NCI-H345 treated with DMSO at 0.1 percent for 48 hours (cell line): ENCODE measurements around the gene NEK4.

Experiments
- DNase-seq: peaks from one replicate; lab custom pipeline; 2025; ENCODE audit not compliant: unreplicated experiment; lab: John Stamatoyannopoulos, UW

Gene NEK4

DNA sequence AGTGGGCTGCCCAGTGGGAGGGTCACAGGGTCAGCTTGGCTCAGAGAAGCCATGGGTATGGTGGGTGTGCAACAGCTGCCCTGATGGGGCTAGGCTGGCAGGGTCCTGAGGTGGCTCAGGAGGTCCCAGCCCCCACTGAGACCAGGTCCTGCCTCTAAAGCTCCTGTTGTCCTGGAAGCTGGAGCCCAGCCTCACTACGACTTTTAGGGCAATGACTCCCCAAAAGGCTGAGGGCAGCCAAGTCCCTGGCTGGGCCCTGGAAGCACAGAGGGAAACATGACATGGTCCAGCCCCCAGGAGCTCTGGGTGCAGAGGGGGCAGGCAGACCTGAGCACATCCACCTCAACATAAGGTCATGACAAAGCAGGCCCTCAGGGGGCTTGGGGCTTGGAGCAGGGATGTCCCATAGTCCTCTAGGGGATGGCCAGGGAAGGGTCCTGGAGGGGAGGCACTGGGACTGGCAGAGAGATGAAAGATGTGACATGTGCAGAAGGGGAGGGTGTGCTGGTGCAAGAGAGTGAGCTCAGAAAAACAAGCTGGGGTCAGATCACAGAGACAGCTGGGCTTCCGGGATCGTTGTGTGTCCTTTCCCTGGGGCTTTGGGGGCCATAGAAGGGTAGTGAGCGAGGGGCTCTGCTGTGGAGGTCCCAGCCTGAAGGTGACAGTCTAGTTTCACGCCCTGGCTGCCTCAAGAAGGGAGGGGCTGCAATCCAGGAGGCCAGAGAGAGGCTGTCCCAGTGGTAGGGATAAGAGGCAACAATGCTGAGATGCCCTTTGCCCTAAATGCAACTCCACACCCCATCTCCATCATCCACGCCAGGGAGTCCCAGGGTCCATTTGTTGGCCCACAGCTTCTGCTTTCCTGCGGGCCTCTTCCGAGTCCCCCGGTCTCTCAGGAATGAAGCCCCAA is 23.2 kb upstream of the NEK4 start:
- no peak for DNase-seq

DNA sequence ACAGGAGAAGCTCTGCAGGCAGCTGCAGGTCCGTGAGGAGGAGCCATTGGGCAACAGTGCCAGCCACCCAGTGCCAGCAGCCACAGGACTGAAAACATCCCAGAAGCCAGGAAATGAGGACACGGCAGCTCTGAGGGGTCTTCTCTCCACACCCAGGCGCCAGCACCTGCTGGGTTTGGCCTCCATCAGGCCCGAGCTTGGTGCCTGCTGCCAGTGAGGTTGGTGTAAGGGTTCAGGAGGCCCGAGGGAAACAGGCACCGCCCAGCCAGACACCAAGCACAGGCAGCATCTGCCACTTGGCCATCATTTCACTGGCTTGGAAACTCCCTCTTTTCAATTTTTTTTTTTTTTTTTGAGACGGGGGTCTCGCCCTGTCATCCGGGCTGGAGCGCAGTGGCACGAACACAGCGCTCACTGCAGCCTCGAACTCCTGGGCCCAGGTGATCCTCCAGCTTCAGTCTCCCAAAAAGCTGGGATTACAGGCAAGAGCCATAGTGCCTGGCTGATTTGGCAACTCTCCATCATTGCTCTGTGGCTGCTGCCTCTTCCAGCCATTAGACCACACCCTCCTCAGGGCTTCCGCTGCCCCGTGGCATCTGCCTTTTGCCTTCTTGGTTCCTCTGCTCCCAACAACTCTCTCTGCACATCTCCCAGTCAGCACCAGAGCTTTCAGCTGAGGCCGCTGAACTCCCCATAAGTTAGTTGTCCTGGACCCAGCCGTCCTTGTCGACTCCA is 22.4 kb upstream of the NEK4 start:
- no peak for DNase-seq

DNA sequence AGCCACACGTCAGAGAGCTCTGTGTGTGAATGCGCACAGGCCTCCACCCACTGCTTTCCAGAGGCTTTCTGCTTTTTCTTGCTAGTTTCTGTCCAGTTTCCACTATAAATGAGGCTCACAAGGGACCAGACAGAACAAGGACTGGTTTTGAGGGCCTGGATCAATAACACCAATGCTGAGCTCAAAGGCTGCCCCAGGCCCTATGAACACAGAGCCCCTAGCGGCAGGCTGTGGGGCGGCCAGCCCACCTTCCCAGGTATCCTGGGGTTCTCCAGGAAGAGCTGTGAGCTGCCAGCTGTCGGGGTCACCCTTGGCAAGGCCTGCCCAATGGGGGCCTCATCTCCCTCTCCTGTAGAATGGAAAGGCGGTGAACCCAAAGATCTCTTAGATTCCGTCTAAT is 21.7 kb upstream of the NEK4 start:
- DNase-seq: no peak

DNA sequence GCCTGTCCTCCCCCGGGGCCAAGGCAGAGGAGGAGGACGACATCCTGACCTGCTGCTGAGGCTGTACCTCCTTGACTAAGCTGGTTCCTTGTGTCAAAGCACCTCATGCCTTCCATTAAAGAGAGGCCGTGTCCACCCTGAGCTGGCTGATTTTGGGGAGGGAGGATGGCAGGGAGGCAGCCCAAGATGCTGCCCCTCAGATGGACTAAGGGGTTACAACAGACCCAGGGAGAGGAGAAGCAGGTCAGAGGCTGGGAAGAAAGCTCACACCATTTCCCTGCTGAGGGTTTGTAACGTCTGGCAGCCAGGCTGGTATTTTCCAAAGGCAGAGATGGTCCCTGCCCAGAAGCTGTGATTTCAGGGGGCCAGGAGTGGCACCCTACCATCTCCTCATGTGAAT is 21.2 kb upstream of the NEK4 start:
- no peak for DNase-seq

DNA sequence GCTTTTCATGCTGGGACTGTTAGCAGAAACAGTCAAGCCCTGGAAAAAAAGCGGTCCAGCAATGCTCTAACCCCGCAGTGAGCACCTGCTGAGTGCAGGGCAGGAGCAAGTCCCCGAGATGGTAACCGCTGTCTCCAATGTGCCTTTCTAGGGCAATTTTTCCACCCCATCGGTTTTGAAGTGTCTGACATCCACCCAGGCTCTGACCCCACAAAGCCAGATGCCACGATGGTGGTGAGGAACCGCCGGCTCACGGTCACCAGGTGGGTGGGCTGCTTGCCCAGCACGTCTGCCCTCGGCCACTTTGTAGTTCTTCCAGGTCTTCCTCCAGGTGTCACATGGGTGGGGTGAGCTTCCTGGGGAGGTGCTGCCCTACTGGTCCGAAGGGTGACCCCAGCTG is 20.6 kb upstream of the NEK4 start:
- DNase-seq: no peak

DNA sequence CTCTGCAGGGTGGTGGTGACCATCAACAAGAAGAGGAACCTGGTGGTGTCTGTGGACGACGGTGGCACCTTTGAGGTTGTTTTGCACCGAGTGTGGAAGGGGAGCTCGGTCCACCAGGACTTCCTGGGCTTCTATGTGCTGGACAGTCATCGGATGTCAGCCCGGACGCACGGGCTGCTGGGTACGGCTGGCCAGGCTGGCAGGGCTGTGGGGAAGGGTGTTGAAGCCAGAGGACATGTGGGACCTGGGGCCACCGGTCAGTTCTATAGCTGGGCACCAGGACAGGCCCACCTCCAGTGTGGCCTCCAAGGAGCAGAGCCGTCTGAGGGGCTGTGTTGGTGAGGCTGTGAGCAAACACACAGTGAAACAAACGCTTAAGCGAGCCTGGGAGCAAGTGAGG is 20.0 kb upstream of the NEK4 start:
- no peak for DNase-seq

DNA sequence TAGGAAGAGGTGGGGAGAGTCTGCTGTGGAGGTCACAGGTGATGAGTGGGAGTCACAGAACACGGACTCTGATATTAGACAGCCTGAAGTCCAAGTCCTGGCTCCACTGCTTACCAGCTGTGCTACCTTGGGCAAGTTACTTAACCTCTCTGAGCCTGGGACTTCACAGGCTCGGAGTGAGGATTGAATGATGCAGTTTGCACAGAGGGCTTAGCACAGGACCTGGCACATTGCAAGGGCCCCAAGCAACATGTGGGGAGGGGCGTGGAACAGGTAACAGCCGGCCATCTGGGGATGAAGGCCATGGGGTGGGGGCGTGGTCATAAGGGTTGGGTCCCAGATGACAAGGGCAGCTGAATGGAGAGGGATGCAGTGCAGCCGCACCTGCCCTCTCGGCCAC is 19.6 kb upstream of the NEK4 start:
- DNase-seq: no peak

DNA sequence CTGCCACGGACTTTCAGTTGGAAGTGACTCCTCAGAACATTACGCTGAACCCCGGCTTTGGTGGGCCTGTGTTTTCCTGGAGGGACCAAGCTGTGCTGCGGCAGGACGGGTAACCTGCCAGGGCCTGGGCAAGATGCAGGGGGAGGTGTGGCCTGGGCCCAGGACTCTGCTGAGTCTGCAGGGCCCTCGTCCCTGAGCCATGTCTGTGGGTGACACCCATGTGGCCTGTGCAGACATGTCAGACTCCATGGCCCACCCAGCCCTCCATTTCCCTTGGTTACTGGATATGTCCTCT is 19.0 kb upstream of the NEK4 start:
- no peak for DNase-seq

DNA sequence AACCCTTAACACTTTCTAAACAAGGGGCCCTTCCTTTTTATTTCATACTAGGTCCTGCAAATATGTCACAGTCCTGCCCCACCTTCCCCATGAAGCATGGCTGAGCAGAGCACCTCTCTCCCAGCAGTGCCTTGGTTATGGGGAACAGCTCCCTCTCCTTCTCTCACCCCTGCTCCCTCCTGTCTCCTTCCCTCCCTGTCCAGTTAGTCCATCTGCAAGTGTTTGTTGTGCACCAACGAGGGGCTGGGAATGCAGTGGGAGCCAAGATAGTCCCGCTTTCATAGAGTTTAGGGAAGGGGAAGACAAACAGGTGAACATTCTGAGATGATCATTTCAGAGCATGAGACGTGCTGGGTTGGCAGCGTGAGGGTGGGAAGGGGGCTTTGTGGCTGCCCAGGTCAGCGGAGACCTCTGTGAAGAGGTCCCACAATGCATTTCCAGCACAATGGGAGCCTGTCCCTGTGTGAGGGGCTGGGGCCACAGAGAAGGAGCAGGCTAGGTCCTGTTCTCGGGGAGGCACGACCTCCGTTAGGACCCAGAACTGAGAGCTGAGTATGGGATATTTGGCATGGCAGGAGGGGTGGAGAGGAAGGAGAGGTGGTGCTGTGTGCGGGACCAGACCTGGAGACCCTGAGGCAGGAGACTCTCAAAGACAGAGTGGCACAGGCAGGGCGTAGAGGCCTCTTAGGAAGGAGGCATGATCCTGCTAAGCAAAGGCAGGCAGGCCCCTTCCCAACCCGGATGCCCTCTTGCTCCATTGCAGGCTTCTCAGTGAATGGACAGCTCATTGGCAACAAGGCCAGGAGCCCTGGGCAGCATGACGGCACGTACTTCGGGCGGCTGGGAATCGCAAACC is 18.4 kb upstream of the NEK4 start:
- no peak for DNase-seq

DNA sequence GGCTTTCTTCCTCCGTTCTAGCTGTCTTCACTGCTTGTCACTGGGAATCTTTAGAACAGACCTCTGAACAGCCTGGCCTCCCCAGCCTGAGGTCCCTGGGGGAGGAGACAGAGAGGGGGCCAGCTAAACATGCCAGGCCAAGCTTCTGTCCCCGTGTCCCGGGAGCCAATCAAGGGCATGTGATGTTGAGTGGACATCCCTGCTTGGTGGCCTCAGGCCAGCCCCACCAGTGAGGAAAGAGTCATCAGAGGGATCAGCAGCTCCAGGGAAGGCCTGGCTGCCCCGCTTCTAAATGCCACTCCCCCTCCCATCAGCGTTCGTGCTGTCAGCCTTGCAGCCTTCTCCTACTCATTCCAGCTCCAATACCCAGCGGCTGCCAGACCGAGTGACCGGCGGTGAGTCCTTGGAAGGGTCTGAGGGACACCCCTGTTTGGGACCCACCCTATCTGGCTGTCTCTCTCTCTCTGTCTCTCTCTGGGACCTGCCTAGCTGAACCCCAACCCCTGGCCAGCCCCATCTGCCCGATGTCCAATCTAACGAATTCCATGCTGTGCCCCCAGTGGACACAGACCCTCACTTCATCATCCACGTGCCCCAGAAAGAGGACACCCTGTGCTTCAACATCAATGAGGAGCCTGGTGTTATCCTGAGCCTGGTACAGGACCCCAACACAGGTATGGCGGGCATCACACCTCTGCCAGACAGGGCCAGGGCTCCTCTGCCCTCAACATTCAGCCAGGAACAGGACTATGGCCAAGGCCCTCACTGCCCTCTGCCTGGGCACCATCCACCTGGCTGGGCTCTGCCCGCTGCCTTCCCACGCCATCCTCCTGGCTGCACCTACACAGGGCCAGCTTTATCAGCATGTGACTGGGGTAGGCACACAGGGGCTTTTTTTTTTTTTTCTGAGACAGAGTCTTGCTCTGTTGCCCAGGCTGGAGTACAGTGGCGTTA is 17.2 kb upstream of the NEK4 start:
- DNase-seq: no peak

DNA sequence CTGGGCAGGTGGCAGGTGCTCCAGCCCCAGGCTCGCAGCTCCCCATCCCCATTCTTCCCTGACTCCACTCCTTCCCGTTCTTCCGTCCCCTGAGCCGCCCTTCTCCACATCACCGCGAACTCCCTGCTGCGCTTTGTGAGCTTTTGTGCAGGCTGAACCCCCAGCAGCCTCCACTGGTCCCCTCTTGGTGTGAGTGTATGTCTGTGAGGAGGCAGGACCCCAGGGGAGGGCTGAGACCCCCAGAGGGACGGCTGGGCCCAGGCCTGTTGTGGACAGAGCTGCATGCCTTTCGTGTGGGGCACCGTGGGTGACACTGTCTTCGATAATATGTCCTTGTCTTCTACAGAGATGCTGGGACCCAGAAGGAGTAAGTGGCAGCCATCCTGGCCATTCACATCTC is 16.5 kb upstream of the NEK4 start:
- no peak for DNase-seq

DNA sequence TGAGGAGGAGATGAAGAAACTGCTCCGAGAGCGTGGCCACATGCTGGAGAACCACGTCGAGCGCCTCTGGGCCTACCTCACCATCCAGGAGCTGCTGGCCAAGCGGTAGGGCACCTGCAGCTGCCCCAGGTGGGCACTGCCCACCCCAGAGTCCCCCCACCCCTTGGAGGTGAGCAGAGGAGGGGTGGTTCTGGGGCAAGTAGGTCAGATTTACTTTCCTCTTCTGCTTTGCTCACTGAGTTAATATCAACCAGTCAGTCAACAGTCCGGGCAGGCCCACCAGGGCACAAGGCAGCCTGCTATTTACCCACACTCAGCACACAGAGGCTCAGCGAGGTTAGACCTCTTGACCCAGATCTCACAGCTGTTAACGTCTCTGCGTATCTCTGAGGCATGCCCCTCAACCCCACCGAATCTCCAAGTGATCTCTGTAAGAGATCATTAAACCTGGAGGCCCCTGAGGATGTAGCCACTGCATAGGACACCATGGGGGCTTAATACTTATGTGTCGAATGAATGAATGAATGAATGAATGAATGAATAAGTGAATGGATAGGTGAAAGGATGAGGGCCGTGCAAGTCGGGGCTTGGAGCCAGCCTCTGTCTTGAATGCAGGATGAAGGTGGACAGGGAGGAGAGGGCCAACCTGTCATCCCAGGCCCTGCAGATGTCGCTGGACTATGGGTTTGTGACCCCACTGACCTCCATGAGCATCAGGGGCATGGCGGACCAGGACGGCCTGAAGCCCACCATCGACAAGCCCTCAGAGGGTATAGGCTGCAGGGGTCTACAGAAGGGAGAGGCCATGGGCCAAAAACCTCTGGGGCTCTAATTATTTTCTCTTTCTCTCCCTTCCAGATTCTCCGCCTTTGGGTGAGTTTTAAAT is 15.8 kb upstream of the NEK4 start:
- DNase-seq: no peak

DNA sequence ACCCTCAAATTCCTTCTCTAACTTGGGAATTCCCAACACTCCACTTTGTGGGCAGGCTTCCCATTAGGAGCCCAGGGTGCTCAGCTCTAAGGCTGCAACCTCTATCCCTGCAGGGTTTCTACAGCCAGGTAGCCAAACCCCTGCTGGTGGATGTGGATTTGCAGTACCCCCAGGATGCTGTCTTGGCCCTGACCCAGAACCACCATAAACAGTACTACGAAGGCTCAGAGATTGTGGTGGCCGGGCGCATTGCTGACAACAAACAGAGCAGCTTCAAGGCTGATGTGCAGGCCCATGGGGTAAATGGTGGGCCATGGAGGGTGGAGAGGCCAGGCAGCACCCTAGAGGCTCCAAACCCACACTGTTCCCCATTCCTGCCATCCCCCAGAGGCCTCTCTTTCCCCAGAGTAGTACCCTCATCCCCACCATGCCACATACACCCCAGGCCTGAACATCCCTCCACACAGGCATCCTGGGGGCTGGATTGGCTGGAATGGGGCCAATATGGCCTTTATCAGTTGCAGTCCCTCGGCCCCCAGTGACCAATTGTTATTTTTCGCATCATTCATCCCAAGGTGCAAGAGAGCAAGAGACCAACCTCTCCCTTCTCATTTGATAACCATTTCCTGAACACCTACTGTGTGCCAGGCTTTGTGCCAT is 14.3 kb upstream of the NEK4 start:
- DNase-seq: no peak

DNA sequence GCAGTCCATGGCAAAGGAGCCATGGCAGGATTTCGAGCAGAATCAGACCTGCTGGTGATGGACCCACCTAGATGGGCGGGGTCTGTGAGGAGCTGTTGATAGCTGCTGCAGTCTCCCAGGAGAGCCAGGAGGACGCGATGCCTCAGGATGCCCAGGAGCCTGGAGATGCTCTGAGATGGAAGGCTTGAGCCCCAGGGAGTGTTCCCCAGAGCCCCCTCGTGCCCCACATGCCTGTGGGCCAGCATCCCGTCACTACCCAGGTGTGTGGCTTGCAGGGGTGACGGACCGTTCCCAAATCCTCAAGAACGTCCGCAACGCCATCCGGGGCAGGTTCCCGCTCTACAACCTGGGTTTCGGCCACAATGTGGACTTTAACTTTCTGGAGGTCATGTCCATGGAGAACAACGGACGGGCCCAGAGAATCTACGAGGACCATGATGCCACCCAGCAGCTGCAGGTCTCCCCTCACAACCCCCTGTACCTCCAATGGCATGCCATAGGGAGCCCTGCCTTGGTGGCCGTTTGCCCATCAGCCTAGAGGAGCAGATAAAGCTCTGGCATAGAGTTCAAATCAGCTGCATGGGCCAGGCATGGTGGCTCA is 13.4 kb upstream of the NEK4 start:
- DNase-seq: no peak

DNA sequence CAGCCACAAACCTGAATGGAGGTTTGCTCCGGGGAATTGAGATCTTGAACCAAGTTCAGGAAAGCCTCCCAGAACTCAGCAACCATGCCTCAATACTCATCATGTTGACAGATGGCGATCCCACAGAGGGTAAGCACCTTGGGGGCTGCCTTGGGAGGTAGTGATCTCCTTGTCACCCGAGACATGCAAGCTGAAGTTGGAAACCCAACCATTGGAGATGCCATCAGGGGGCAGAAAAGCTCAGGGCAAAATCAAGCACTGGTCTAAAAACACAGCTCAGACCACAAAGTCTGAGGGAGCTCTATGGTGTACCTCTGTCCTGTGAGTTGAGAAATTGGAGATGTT is 12.4 kb upstream of the NEK4 start:
- DNase-seq: no peak

DNA sequence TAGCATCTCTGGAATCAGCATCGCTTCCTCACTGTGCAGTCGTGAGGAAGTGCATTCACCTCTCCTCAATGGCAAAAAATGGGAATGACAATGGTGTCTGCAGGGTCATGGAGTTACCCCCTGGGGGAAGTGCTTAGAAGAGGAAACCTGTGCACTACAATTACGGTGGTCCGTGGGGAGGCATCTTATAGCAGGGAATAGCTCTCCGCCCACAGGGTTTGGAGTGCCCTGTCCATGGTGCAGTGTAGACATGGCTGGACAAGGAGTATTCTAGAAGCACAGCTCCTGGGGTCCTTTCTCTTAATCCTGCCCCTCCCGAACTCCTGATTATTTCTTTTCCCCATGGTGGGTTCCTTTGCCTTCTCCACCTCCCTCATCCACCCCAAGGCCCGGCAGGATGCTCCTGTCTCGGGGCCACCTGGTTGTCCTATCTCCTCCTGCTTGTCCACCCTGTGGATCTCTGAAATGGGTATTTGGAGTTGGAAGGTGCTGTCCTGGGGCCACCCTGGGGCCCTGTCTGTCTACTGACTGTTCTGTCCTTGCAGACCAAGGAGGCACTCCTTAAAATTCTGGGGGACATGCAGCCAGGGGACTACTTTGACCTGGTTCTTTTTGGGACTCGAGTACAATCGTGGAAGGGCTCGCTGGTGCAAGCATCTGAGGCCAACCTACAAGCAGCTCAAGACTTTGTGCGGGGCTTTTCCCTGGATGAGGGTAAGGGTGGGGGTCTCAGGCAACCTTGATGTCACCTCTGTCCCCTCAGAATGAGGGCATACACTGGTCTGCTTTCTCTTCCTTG is 11.9 kb upstream of the NEK4 start:
- DNase-seq: no peak

DNA sequence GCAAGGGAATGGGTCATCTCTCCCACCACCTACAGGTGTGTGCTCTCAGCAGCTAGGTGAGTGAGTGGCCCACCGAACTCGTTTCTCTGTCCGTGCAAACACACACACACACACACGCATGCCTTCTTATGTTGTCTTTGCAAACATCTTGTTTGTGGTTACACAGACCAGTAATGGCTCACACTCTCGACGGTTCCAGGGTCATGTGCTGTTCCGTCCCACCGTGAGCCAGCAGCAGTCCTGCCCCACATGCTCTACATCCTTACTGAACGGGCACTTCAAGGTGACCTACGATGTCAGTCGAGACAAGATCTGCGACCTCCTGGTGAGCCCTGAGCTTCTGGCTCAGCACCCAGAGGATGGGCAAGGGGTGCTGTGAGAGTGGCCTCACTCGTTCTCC is 11.0 kb upstream of the NEK4 start:
- no peak for DNase-seq
